ENCODE measurements around the gene SMARCD1. TPM values are rescaled to one million over a fixed set of nuclear protein-coding genes. Genes with fewer than 3 reads are reported as not detected.
"Not testable (repeated sequence)": the region's sequence is repeated elsewhere in the genome, so short reads cannot be mapped to it uniquely, and the experiment has no call there.

Gene SMARCD1
- total RNA-seq, 1 donor from 2014 or later, result 61.4 TPM

- no peaks in the 10 kb centered on the region for H3K27me3 Mint-ChIP-seq (ENCODE audit: unreplicated experiment)
- peaks cover 27% of the 10 kb centered on the region for H3K4me1 Mint-ChIP-seq (ENCODE audit: unreplicated experiment)
- H3K4me3 Mint-ChIP-seq (ENCODE audit: unreplicated experiment), result peak overlapping the region; percentile 69
- TF ChIP-seq CTCF (IDR thresholded peaks at IDR 0.05), result no peak
- no peaks in the 10 kb centered on the region for H3K9me3 Mint-ChIP-seq (ENCODE audit: unreplicated experiment)
- DNase-seq (ENCODE audit: extremely low spot score, unreplicated experiment), result no peak
- peaks cover 12% of the 10 kb centered on the region for H3K36me3 Mint-ChIP-seq (ENCODE audit: unreplicated experiment)
- H3K27ac Mint-ChIP-seq (ENCODE audit: unreplicated experiment), result peak overlapping the region; percentile 91
These were observed 1.8 kb upstream of the SMARCD1 start for GRCh38 chr12:50083301-50083700.

GRCh38 chr12:50084409-50084774 lies 750 bp upstream of the SMARCD1 start:
- H3K9me3 Mint-ChIP-seq (ENCODE audit: unreplicated experiment); DNase-seq (ENCODE audit: extremely low spot score, unreplicated experiment); H3K27me3 Mint-ChIP-seq (ENCODE audit: unreplicated experiment): not testable (repeated sequence)
- peak overlapping the region; percentile 91 for H3K27ac Mint-ChIP-seq (ENCODE audit: unreplicated experiment)
- H3K4me3 Mint-ChIP-seq (ENCODE audit: unreplicated experiment), result peak overlapping the region; percentile 85
- H3K4me1 Mint-ChIP-seq (ENCODE audit: unreplicated experiment), result peaks cover 30% of the 10 kb centered on the region
- H3K36me3 Mint-ChIP-seq (ENCODE audit: unreplicated experiment), result peaks cover 14% of the 10 kb centered on the region

- Mint-ChIP-seq H3K27me3 (ENCODE audit: unreplicated experiment) (no peaks in the 10 kb centered on the region), H3K27ac (ENCODE audit: unreplicated experiment) (peak overlapping the region; percentile 87), H3K4me3 (ENCODE audit: unreplicated experiment) (peak overlapping the region; percentile 85), H3K4me1 (ENCODE audit: unreplicated experiment) (peaks cover 30% of the 10 kb centered on the region), H3K36me3 (ENCODE audit: unreplicated experiment) (peaks cover 18% of the 10 kb centered on the region), H3K9me3 (ENCODE audit: unreplicated experiment) (no peaks in the 10 kb centered on the region)
- TF ChIP-seq CTCF (IDR thresholded peaks at IDR 0.05), result no peak
- no peak for DNase-seq (ENCODE audit: extremely low spot score, unreplicated experiment)
These were observed 502 bp downstream of the SMARCD1 start for GRCh38 chr12:50085615-50086072.

- peaks cover 20% of the 10 kb centered on the region for H3K36me3 Mint-ChIP-seq (ENCODE audit: unreplicated experiment)
- H3K4me1 Mint-ChIP-seq (ENCODE audit: unreplicated experiment), result peaks cover 30% of the 10 kb centered on the region
- no peak for TF ChIP-seq CTCF (IDR thresholded peaks at IDR 0.05)
- peak overlapping the region; percentile 85 for H3K4me3 Mint-ChIP-seq (ENCODE audit: unreplicated experiment)
- H3K9me3 Mint-ChIP-seq (ENCODE audit: unreplicated experiment), result no peaks in the 10 kb centered on the region
- peak overlapping the region; percentile 87 for H3K27ac Mint-ChIP-seq (ENCODE audit: unreplicated experiment)
- no peak for DNase-seq (ENCODE audit: extremely low spot score, unreplicated experiment)
- H3K27me3 Mint-ChIP-seq (ENCODE audit: unreplicated experiment), result no peaks in the 10 kb centered on the region
These were observed 1.0 kb downstream of the SMARCD1 start for GRCh38 chr12:50086148-50086547.

- H3K4me1 Mint-ChIP-seq (ENCODE audit: unreplicated experiment), result peaks cover 30% of the 10 kb centered on the region
- H3K9me3 Mint-ChIP-seq (ENCODE audit: unreplicated experiment), result no peaks in the 10 kb centered on the region
- H3K4me3 Mint-ChIP-seq (ENCODE audit: unreplicated experiment), result no peak overlapping the region
- peaks cover 27% of the 10 kb centered on the region for H3K36me3 Mint-ChIP-seq (ENCODE audit: unreplicated experiment)
- DNase-seq (ENCODE audit: extremely low spot score, unreplicated experiment), result no peak
- peak overlapping the region; percentile 18 for H3K27ac Mint-ChIP-seq (ENCODE audit: unreplicated experiment)
- TF ChIP-seq CTCF (IDR thresholded peaks at IDR 0.05), result no peak
- no peaks in the 10 kb centered on the region for H3K27me3 Mint-ChIP-seq (ENCODE audit: unreplicated experiment)
These were observed 2.0 kb downstream of the SMARCD1 start for GRCh38 chr12:50087151-50087550.

- no peaks in the 10 kb centered on the region for H3K27me3 Mint-ChIP-seq (ENCODE audit: unreplicated experiment)
- peaks cover 30% of the 10 kb centered on the region for H3K4me1 Mint-ChIP-seq (ENCODE audit: unreplicated experiment)
- peaks cover 28% of the 10 kb centered on the region for H3K36me3 Mint-ChIP-seq (ENCODE audit: unreplicated experiment)
- no peak overlapping the region for H3K4me3 Mint-ChIP-seq (ENCODE audit: unreplicated experiment)
- H3K9me3 Mint-ChIP-seq (ENCODE audit: unreplicated experiment), result no peaks in the 10 kb centered on the region
- no peak for DNase-seq (ENCODE audit: extremely low spot score, unreplicated experiment)
- H3K27ac Mint-ChIP-seq (ENCODE audit: unreplicated experiment), result no peak overlapping the region
- no peak for TF ChIP-seq CTCF (IDR thresholded peaks at IDR 0.05)
These were observed 2.9 kb downstream of the SMARCD1 start for GRCh38 chr12:50087995-50088394.
